ENCODE measurements around the gene GSTM1. TPM values are rescaled to one million over a fixed set of nuclear protein-coding genes. Genes with fewer than 3 reads are reported as not detected.
"Not testable (repeated sequence)": the region's sequence is repeated elsewhere in the genome, so short reads cannot be mapped to it uniquely, and the experiment has no call there.

GSTM1 gene
- total RNA-seq, 4 donors from 2014 or later = 93.7 TPM; not detected in 3

GRCh38 chr1:109661391-109661790 lies 26.2 kb upstream of the GSTM1 start:
- Histone ChIP-seq H3K27me3 (no peaks in the 10 kb centered on the region), H3K4me3 (no peak overlapping the region), H3K27ac (no peak overlapping the region), H3K4me1 (peaks cover 0 to 18% (median 0%) of the 10 kb centered on the region in 4 donors), H3K36me3 (peaks cover 0 to 36% (median 0%) of the 10 kb centered on the region in 3 donors), H3K9me3 (no peaks in the 10 kb centered on the region)
- TF ChIP-seq CTCF (IDR thresholded peaks at IDR 0.05) (no peak), POLR2A (IDR thresholded peaks at IDR 0.05) (no peak)
- no peak for DNase-seq

DNA sequence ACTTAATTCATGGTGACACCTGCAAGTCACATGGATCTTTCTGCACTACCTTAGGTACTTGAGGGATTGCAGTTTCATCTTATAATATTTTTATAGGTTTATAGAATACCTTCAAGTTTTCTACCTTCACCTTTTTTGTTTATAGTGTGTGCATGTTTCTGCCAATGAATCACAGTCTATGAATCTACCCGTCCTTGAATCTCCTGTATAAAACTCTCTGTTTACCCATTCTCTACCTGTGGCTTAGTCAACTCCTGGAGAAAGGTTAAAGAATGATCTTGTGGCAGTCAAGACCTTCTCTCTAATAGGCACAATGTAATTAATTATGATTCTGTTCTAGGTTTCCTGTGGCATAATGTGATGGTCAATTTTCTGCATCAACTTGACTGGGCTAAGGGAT lies 22.9 kb upstream of the GSTM1 start:
- TF ChIP-seq CTCF (IDR thresholded peaks at IDR 0.05) = no peak
- TF ChIP-seq POLR2A (IDR thresholded peaks at IDR 0.05) = no peak
- Histone ChIP-seq H3K36me3 (peaks cover 0 to 24% (median 0%) of the 10 kb centered on the region in 3 donors), H3K9me3 (no peaks in the 10 kb centered on the region), H3K27me3 (no peaks in the 10 kb centered on the region), H3K27ac (no peak overlapping the region), H3K4me1 (peaks cover 0 to 14% (median 2%) of the 10 kb centered on the region in 4 donors), H3K4me3 (no peak overlapping the region)
- no peak for DNase-seq

- H3K9me3 ChIP-seq = no peaks in the 10 kb centered on the region
- H3K36me3 ChIP-seq = no peaks in the 10 kb centered on the region
- peaks cover 0 to 14% (median 2%) of the 10 kb centered on the region in 4 donors for H3K4me1 ChIP-seq
- peak within 1 kb of the TSS; percentile 36 to 59 (median 54) for H3K4me3 ChIP-seq
- TF ChIP-seq CTCF (IDR thresholded peaks at IDR 0.05) (no peak), POLR2A (IDR thresholded peaks at IDR 0.05) (no peak)
- peak; percentile 82 to 95 (median 89) for DNase-seq
- no peaks in the 10 kb centered on the region for H3K27me3 ChIP-seq
- H3K27ac ChIP-seq = peak within 1 kb of the TSS; percentile 7 to 62 (median 57)
These were observed 20.0 kb upstream of the GSTM1 start, which contains the start of gene GSTM2 for GRCh38 chr1:109667452-109668122. Gene GSTM2 (plus strand): TSS chr1:109668057. CDS start chr1:109668116, 59 bp downstream.

GRCh38 chr1:109668123-109668775 lies 19.4 kb upstream of the GSTM1 start:
- peaks cover 0 to 14% (median 2%) of the 10 kb centered on the region in 4 donors for H3K4me1 ChIP-seq
- H3K4me3 ChIP-seq = peak overlapping the region; percentile 36 to 59 (median 54)
- no peak for DNase-seq
- TF ChIP-seq CTCF (IDR thresholded peaks at IDR 0.05) = no peak
- no peak for TF ChIP-seq POLR2A (IDR thresholded peaks at IDR 0.05)
- peaks cover 0 to 2% (median 0%) of the 10 kb centered on the region in 3 donors for H3K36me3 ChIP-seq
- H3K27ac ChIP-seq = peak overlapping the region in 3 of 4 donors; percentile 57 to 62 (median 57)
- H3K9me3 ChIP-seq = no peaks in the 10 kb centered on the region
- no peaks in the 10 kb centered on the region for H3K27me3 ChIP-seq

DNA sequence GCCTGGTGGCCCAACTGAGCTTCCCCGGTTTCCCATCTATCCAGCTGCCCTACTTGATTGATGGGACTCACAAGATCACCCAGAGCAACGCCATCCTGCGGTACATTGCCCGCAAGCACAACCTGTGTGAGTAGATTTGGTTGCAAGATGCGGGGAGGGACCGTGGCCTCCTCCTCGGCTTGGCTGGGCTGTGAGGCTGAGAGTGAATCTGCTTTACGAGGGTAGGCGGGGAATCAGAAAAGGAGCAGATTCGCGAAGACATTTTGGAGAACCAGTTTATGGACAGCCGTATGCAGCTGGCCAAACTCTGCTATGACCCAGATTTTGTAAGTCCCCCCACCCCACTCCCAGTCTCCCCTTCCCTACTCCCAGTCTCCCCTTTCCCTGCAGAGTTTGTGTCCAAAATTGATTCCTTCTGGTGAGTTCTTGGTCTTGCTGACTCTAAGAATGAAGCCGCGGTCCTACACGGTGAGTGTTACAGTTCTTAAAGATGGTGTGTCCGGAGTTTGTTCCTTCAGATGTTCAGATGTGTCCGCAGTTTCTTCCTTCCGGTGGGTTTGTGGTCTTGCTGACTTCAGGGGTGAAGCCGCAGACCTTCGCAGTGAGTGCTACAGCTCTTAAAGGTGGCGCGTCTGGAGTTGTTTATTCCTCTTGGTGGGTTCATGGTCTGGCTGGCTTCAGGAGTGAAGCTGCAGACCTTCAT lies 18.2 kb upstream of the GSTM1 start:
- H3K4me3 ChIP-seq = peak overlapping the region in 1 of 4 donors; percentile 16
- DNase-seq = peak in 2 of 3 donors; percentile 46 to 69
- TF ChIP-seq CTCF (IDR thresholded peaks at IDR 0.05) (no peak), POLR2A (IDR thresholded peaks at IDR 0.05) (no peak)
- H3K36me3 ChIP-seq = peaks cover 0 to 5% (median 0%) of the 10 kb centered on the region in 3 donors
- peaks cover 0 to 14% (median 2%) of the 10 kb centered on the region in 4 donors for H3K4me1 ChIP-seq
- H3K9me3 ChIP-seq = no peaks in the 10 kb centered on the region
- H3K27ac ChIP-seq = peak overlapping the region in 2 of 4 donors; percentile 14 to 68
- no peaks in the 10 kb centered on the region for H3K27me3 ChIP-seq

GRCh38 chr1:109669949-109670302 lies 17.7 kb upstream of the GSTM1 start:
- not testable (repeated sequence) for DNase-seq, H3K27me3 ChIP-seq, H3K4me3 ChIP-seq, H3K9me3 ChIP-seq, H3K36me3 ChIP-seq
- peaks cover 0 to 14% (median 2%) of the 10 kb centered on the region in 4 donors for H3K4me1 ChIP-seq
- peak overlapping the region in 1 of 4 donors; percentile 39 for H3K27ac ChIP-seq

Data from Peyer's patch (tissue), 4 donors.